DMS79 (cell line): ENCODE measurements around the gene LBR.
A peak's percentile ranks its signal among the peaks of the same experiment; 100 is the strongest.
"Not testable (repeated sequence)": the region's sequence is repeated elsewhere in the genome, so short reads cannot be mapped to it uniquely, and the experiment has no call there.

Experiments used
- DNase-seq: peaks from one replicate; lab custom pipeline; 2025; lab: John Stamatoyannopoulos, UW

The LBR gene

GRCh38 chr1:225422795-225423517 lies 4.9 kb downstream of the LBR start:
- no peak for DNase-seq

- no peak for DNase-seq
Measured at GRCh38 chr1:225422031-225422605, 5.7 kb downstream of the LBR start.

GRCh38 chr1:225418598-225418997 lies 9.2 kb downstream of the LBR start:
- DNase-seq = no peak

- no peak for DNase-seq
Measured at GRCh38 chr1:225418059-225418458, 9.8 kb downstream of the LBR start.

GRCh38 chr1:225415967-225416745 lies 11.7 kb downstream of the LBR start:
- DNase-seq = no peak

- DNase-seq = no peak
Measured at GRCh38 chr1:225415307-225415706, 12.5 kb downstream of the LBR start.

GRCh38 chr1:225413708-225414375 lies 14.0 kb downstream of the LBR start:
- DNase-seq = no peak

GRCh38 chr1:225412803-225413351 lies 15.0 kb downstream of the LBR start:
- DNase-seq = no peak

- no peak for DNase-seq
Measured at GRCh38 chr1:225412321-225412720, 15.5 kb downstream of the LBR start.

GRCh38 chr1:225410036-225410435 lies 17.8 kb downstream of the LBR start:
- DNase-seq = peak; percentile 58

GRCh38 chr1:225409051-225409450 lies 18.8 kb downstream of the LBR start:
- no peak for DNase-seq

GRCh38 chr1:225408249-225408648 lies 19.6 kb downstream of the LBR start:
- no peak for DNase-seq

- no peak for DNase-seq
Measured at GRCh38 chr1:225407755-225408154, 20.1 kb downstream of the LBR start.

- DNase-seq = no peak
Measured at GRCh38 chr1:225406976-225407725, 20.7 kb downstream of the LBR start.

GRCh38 chr1:225400968-225401367 lies 26.9 kb downstream of the LBR start:
- DNase-seq = no peak

- DNase-seq = no peak
Measured at GRCh38 chr1:225396357-225396756, 31.5 kb downstream of the LBR start.

GRCh38 chr1:225389843-225390242 lies 38.0 kb downstream of the LBR start:
- no peak for DNase-seq

- no peak for DNase-seq
Measured at GRCh38 chr1:225388372-225388771, 39.5 kb downstream of the LBR start.

- not testable (repeated sequence) for DNase-seq
Measured at GRCh38 chr1:225386860-225387259, 41.0 kb downstream of the LBR start.

GRCh38 chr1:225380691-225381090 lies 47.1 kb downstream of the LBR start:
- no peak for DNase-seq

- DNase-seq = no peak
Measured at GRCh38 chr1:225378880-225379279, 49.0 kb downstream of the LBR start.

GRCh38 chr1:225374996-225375395 lies 52.8 kb downstream of the LBR start:
- no peak for DNase-seq
